IMR-90 (cell line): ENCODE results near the gene DDC.
A peak's percentile ranks its signal among the peaks of the same experiment; 100 is the strongest.

ENCODE experiments used
- CTCF ChIP-seq: conservative IDR thresholded peaks from 2 replicates; pipeline ENCODE4 v1.5.1; 2012; ENCODE audit warnings: mild to moderate bottlenecking, low read depth, low read length, improper control_type of control experiment
- FOS ChIP-seq: fragments of 150-350 bp; IDR thresholded peaks from 2 replicates; pipeline ENCODE4 v1.6.1; 2016; ENCODE audit warnings: low read depth, low read length
- MAZ ChIP-seq: IDR thresholded peaks from 2 replicates; pipeline ENCODE4 v1.6.1; 2012; ENCODE audit warnings: low read depth, mild to moderate bottlenecking, low read length, improper control_type of control experiment, moderate library complexity, borderline replicate concordance
- MXI1 ChIP-seq: IDR thresholded peaks from 2 replicates; pipeline ENCODE4 v1.6.1; 2012; ENCODE audit warnings: low read depth, mild to moderate bottlenecking, low read length, moderate library complexity, borderline replicate concordance
- POLR2A ChIP-seq: IDR thresholded peaks from 2 replicates; pipeline ENCODE4 v1.6.1; 2012; ENCODE audit warnings: mild to moderate bottlenecking, low read depth, low read length
- RCOR1 ChIP-seq: IDR thresholded peaks from 2 replicates; pipeline ENCODE4 v1.6.1; 2012; ENCODE audit warnings: mild to moderate bottlenecking, low read length, improper control_type of control experiment; ENCODE audit not compliant: insufficient replicate concordance
- SMC3 ChIP-seq: fragments of 150-350 bp; IDR thresholded peaks from 2 replicates; pipeline ENCODE4 v1.6.1; 2016; ENCODE audit warnings: low read depth, mild to moderate bottlenecking, antibody characterized with exemption, low read length, moderate library complexity

GRCh38 chr7:50534690-50535290, 30.4 kb downstream of the DDC start:
- TF ChIP-seq SMC3 (no peak), CTCF (no peak), RCOR1 (peak; percentile 21), POLR2A (peak; percentile 61), MAZ (peak; percentile 82; the same call in 1 of the 2 replicates), MXI1 (no peak), FOS (peak; percentile 100)
